Kidney (tissue), 14 donors: ENCODE data around the gene RPAP3. TPM values are rescaled to one million over a fixed set of nuclear protein-coding genes. Genes with fewer than 3 reads are reported as not detected.

ENCODE experiments used
- DNase-seq, 5 donors: peaks; one replicate each; pipeline ENCODE4 v3.0.0-alpha.2; 2013 to 2020
- FAIRE-seq: peaks from 2 replicates; lab custom pipeline; 2012; peaks lifted over from hg19 to GRCh38; lab: Jason Lieb, UNC
- H3K27ac ChIP-seq, 2 donors: one replicate each; pipeline ENCODE4 v1.7.0; 2013; ENCODE audit warnings: low read depth in 2 of 2, low read length in 2 of 2, inconsistent platforms in 1 of 2
- H3K27me3 ChIP-seq: one replicate; pipeline ENCODE4 v1.7.1; 2013; ENCODE audit warnings: low read length, inconsistent platforms; ENCODE audit not compliant: control insufficient read depth, insufficient read depth
- H3K36me3 ChIP-seq, 3 donors: one replicate each; pipeline versions ENCODE4 v1.7.0 to v1.7.1; 2013; ENCODE audit warnings: low read length in 3 of 3, control low read depth in 1 of 3, inconsistent platforms in 1 of 3; ENCODE audit not compliant: insufficient read depth in 3 of 3, control insufficient read depth in 2 of 3
- H3K4me1 ChIP-seq, 3 donors: one replicate each; pipeline versions ENCODE4 v1.7.0 to v1.7.1; 2013; ENCODE audit warnings: low read length in 3 of 3, inconsistent platforms in 1 of 3, low read depth in 1 of 3; ENCODE audit not compliant: control insufficient read depth in 2 of 3, insufficient read depth in 2 of 3
- H3K4me3 ChIP-seq, 3 donors: one replicate each; pipeline versions ENCODE4 v1.7.0 to v1.8.1; 2013; ENCODE audit warnings: low read length in 3 of 3, control low read depth in 1 of 3, inconsistent platforms in 1 of 3
- H3K9ac ChIP-seq, 3 donors: one replicate each; pipeline versions ENCODE4 v1.7.0 to v1.7.1; 2013; ENCODE audit warnings: low read length in 3 of 3, control low read depth in 1 of 3, inconsistent platforms in 1 of 3
- H3K9me3 ChIP-seq, 3 donors: one replicate each; pipeline versions ENCODE4 v1.7.0 to v1.7.1; 2013; ENCODE audit warnings: low read length in 3 of 3, control low read depth in 1 of 3, inconsistent platforms in 1 of 3; ENCODE audit not compliant: control insufficient read depth in 2 of 3, insufficient read depth in 1 of 3
- CTCF ChIP-seq: IDR thresholded peaks from 3 replicates; pipeline ENCODE4 v1.5.1; 2012; ENCODE audit warnings: mild to moderate bottlenecking, moderate library complexity, borderline replicate concordance; ENCODE audit not compliant: insufficient read depth; ENCODE audit errors: extremely low read depth
- intact Hi-C: fragments of 100-400 bp; cut with DNase I; formaldehyde crosslinking; loops from one replicate; pipeline ENCODE4 v1.11.1; 2022
- polyA plus RNA-seq: library from polyadenylated mRNA; stranded (reverse); fragments of 350-450 nt; fragmentation: Illumina TruSeq; extraction: RNeasy Lipid Tissue Mini Kit (QIAGEN cat#74804); gene quantifications from one replicate; pipeline ENCODE4 v1.2.3, GENCODE V29; 2014; ENCODE audit warnings: low read depth, low replicate concordance; ENCODE audit not compliant: insufficient read depth
- total RNA-seq: library from RNA; stranded (reverse); fragmentation: NEBNext Ultra II Directional; extraction: Animal tissue kit (Norgen Biotek cat#: 25700); gene quantifications from one replicate; pipeline ENCODE4 v1.2.1, GENCODE V29; 2021
- donor health status: control.
- donor health status: control.
- donor health status: control.
- donor health status: control.
- donor health status: control.
- donor health status: DM: yes; HTN: yes; CAD: no.
- donor health status: Normal renal cell carcinoma (clear cell type).

The RPAP3 gene
- total and polyA plus RNA-seq, 2 donors from 2014 or later, result 15.6 to 20.6 TPM

- TF ChIP-seq CTCF, result no peak
- intact Hi-C loops, result loop anchor here (5.0 kb wide), 1 partner anchor 125 kb away; no protein-coding TSS in a partner anchor
- no peak for DNase-seq
- no peak for FAIRE-seq
- Histone ChIP-seq H3K4me3 (no peak overlapping the region), H3K4me1 (peaks cover 0 to 6% (median 5%) of the 10 kb centered on the region in 3 donors), H3K9ac (no peak overlapping the region), H3K9me3 (no peaks in the 10 kb centered on the region), H3K27me3 (no peaks in the 10 kb centered on the region), H3K36me3 (no peaks in the 10 kb centered on the region), H3K27ac (no peak overlapping the region)
These were observed 6.3 kb upstream of the RPAP3 start for GRCh38 chr12:47712171-47712570.

- H3K27ac ChIP-seq, result no peak overlapping the region
- no peak overlapping the region for H3K9ac ChIP-seq
- peaks cover 0 to 5% (median 0%) of the 10 kb centered on the region in 3 donors for H3K4me1 ChIP-seq
- intact Hi-C loops, result loop anchor here (5.0 kb wide), 1 partner anchor 126 kb away; no protein-coding TSS in a partner anchor
- no peak for TF ChIP-seq CTCF
- FAIRE-seq, result no peak
- H3K27me3 ChIP-seq, result no peaks in the 10 kb centered on the region
- no peaks in the 10 kb centered on the region for H3K36me3 ChIP-seq
- H3K4me3 ChIP-seq, result no peak overlapping the region
- no peaks in the 10 kb centered on the region for H3K9me3 ChIP-seq
- no peak for DNase-seq
These were observed 5.6 kb upstream of the RPAP3 start for GRCh38 chr12:47711448-47711847.

GRCh38 chr12:47710278-47710677, 4.4 kb upstream of the RPAP3 start:
- TF ChIP-seq CTCF, result no peak
- Histone ChIP-seq H3K9me3 (no peaks in the 10 kb centered on the region), H3K9ac (no peak overlapping the region), H3K4me1 (no peaks in the 10 kb centered on the region), H3K27ac (no peak overlapping the region), H3K4me3 (no peak overlapping the region), H3K36me3 (no peaks in the 10 kb centered on the region), H3K27me3 (no peaks in the 10 kb centered on the region)
- intact Hi-C loops, result loop anchor here (5.0 kb wide), 1 partner anchor 127 kb away; no protein-coding TSS in a partner anchor
- FAIRE-seq (no peak), DNase-seq (no peak)

GRCh38 chr12:47709671-47710070, 3.8 kb upstream of the RPAP3 start:
- Histone ChIP-seq H3K27ac (no peak overlapping the region), H3K27me3 (no peaks in the 10 kb centered on the region), H3K4me1 (no peaks in the 10 kb centered on the region), H3K9ac (no peak overlapping the region), H3K36me3 (no peaks in the 10 kb centered on the region), H3K9me3 (no peaks in the 10 kb centered on the region), H3K4me3 (no peak overlapping the region)
- DNase-seq, result no peak
- TF ChIP-seq CTCF, result no peak
- no peak for FAIRE-seq
- intact Hi-C loops, result loop anchor here (5.0 kb wide), 1 partner anchor 128 kb away; no protein-coding TSS in a partner anchor
